IMR-90 (cell line): Measurements from ENCODE around the gene ZRANB3.

Experiments
- CEBPB ChIP-seq: IDR thresholded peaks from 2 replicates; pipeline ENCODE4 v1.6.1; 2012; ENCODE audit warnings: low read depth, low read length, improper control_type of control experiment
- FOS ChIP-seq: fragments of 150-350 bp; IDR thresholded peaks from 2 replicates; pipeline ENCODE4 v1.6.1; 2016; ENCODE audit warnings: low read depth, low read length
- POLR2A ChIP-seq: IDR thresholded peaks from 2 replicates; pipeline ENCODE4 v1.6.1; 2012; ENCODE audit warnings: mild to moderate bottlenecking, low read depth, low read length
- RCOR1 ChIP-seq: IDR thresholded peaks from 2 replicates; pipeline ENCODE4 v1.6.1; 2012; ENCODE audit warnings: mild to moderate bottlenecking, low read length, improper control_type of control experiment; ENCODE audit not compliant: insufficient replicate concordance
- RFX5 ChIP-seq: IDR thresholded peaks from 2 replicates; pipeline ENCODE4 v1.8.0; 2012; ENCODE audit warnings: low read depth, mild to moderate bottlenecking, low read length, moderate library complexity
- TF ChIP-seq, protein P1 (sequence below): fragments of 150-350 bp; IDR thresholded peaks from 2 replicates; pipeline ENCODE4 v1.6.1; 2017; ENCODE audit warnings: mild to moderate bottlenecking, antibody characterized with exemption, low read length, low read depth
- TF ChIP-seq, protein P2 (sequence below): conservative IDR thresholded peaks from 2 replicates; pipeline ENCODE4 v1.5.1; 2012; ENCODE audit warnings: mild to moderate bottlenecking, low read depth, low read length, improper control_type of control experiment

DNA sequence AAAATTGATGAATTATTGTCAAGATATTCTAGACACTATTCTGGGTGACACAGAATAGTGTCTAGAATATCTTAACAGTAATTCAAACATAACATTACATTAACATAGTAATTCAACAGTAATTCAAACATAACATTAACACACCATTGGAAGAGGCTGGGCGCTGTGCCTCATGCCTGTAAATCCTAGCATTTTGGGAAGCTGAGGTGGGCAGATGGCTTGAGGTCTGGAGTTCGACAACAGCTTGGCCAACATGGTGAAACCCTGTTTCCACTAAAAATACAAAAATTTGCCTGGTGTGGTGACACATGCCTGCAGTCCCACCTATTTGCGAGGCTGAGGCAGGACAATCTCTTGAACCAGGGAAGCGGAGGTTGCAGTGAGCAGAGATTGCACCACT, 195.8 kb downstream of the ZRANB3 start:
- TF ChIP-seq CEBPB (no peak), RFX5 (no peak), FOS (no peak), RCOR1 (no peak), POLR2A (no peak)
- TF ChIP-seq, protein P1, sequence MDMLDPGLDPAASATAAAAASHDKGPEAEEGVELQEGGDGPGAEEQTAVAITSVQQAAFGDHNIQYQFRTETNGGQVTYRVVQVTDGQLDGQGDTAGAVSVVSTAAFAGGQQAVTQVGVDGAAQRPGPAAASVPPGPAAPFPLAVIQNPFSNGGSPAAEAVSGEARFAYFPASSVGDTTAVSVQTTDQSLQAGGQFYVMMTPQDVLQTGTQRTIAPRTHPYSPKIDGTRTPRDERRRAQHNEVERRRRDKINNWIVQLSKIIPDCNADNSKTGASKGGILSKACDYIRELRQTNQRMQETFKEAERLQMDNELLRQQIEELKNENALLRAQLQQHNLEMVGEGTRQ = no peak
- TF ChIP-seq, protein P2, sequence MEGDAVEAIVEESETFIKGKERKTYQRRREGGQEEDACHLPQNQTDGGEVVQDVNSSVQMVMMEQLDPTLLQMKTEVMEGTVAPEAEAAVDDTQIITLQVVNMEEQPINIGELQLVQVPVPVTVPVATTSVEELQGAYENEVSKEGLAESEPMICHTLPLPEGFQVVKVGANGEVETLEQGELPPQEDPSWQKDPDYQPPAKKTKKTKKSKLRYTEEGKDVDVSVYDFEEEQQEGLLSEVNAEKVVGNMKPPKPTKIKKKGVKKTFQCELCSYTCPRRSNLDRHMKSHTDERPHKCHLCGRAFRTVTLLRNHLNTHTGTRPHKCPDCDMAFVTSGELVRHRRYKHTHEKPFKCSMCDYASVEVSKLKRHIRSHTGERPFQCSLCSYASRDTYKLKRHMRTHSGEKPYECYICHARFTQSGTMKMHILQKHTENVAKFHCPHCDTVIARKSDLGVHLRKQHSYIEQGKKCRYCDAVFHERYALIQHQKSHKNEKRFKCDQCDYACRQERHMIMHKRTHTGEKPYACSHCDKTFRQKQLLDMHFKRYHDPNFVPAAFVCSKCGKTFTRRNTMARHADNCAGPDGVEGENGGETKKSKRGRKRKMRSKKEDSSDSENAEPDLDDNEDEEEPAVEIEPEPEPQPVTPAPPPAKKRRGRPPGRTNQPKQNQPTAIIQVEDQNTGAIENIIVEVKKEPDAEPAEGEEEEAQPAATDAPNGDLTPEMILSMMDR = no peak
